H1 (cell line): Measurements from ENCODE around the gene A4GALT. TPM values are rescaled to one million over a fixed set of nuclear protein-coding genes. Genes with fewer than 3 reads are reported as not detected.

Experiments
- polyA plus RNA-seq, 7 experiments: library from polyadenylated mRNA; depleted of rRNA in 3 of 7; stranded (reverse) in 5 of 7; unstranded in 2 of 7; fragments of >200 nt in 5 of 7; fragments of 200-250 nt in 2 of 7; gene quantifications; 1 replicate in 5 of 7; 2 replicates in 1 of 7; 4 replicates in 1 of 7; pipeline versions ENCODE4 v1.2.1 to v1.2.3, GENCODE V29; 2011 to 2013; ENCODE audit warnings: missing spikeins in 2 of 7, mixed read lengths in 2 of 7
- total RNA-seq: library from RNA; stranded (reverse); fragmentation: NEBNext Ultra II Directional; extraction: Animal tissue kit (Norgen Biotek cat#: 25700); gene quantifications from 2 replicates; pipeline ENCODE4 v1.2.1, GENCODE V29; 2021
- TF ChIP-seq, protein P1 (sequence below): IDR thresholded peaks from 2 replicates; pipeline ENCODE4 v1.6.1; 2012; ENCODE audit warnings: low read length, inconsistent platforms

Gene A4GALT
- total and polyA plus RNA-seq, 2 of the 8 experiments (the other 6 are each of a cell fraction or from before 2014, with no cell fraction given) = 7.2 to 13.8 TPM

DNA sequence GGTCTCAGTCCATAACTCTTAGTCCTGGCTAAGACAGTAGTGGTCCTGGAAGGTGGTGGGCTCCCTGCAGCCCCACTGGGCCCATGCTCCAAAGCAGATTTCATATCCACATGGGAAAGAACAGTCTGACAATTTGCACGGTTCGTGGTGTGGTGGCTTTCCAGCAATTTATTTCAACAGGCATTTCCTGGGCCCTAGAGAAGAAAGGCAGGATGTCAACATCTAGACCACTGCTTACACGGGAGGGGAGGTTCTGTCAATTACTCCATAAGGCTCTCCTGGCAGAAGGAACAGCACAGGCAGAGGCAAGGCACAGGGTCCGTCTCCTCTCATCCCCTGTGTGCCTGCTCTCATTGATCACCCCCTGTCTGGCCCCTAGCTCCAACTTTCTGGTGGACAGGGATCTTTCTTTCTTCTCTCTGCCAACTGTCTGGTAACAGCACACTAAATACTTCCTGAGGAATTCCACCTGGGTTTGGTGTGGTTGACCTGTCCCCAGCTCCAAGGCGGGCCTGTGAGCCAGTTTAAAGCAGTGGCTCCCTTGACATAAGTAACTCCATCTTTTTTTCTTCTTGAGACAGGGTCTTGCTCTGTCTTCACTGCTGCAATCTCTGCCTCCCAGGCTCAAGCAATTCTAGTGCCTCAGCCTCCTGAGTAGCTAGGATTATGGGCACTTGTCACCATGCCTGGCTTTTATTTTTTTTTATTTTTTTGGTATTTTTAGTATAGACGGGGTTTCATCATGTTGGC, 5.1 kb upstream of the A4GALT start (continued):
- TF ChIP-seq, protein P1, sequence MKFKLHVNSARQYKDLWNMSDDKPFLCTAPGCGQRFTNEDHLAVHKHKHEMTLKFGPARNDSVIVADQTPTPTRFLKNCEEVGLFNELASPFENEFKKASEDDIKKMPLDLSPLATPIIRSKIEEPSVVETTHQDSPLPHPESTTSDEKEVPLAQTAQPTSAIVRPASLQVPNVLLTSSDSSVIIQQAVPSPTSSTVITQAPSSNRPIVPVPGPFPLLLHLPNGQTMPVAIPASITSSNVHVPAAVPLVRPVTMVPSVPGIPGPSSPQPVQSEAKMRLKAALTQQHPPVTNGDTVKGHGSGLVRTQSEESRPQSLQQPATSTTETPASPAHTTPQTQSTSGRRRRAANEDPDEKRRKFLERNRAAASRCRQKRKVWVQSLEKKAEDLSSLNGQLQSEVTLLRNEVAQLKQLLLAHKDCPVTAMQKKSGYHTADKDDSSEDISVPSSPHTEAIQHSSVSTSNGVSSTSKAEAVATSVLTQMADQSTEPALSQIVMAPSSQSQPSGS = no peak
- TF ChIP-seq, all 59 proteins: peak for 0
